GM15510 (cell line): ENCODE measurements around the gene ATP13A1.

Experiments
- POLR2A ChIP-seq: IDR thresholded peaks from 3 replicates; pipeline ENCODE4 v1.6.1; 2011; ENCODE audit warnings: borderline replicate concordance; ENCODE audit not compliant: insufficient read length; ENCODE audit errors: extremely low read depth

Gene ATP13A1

DNA sequence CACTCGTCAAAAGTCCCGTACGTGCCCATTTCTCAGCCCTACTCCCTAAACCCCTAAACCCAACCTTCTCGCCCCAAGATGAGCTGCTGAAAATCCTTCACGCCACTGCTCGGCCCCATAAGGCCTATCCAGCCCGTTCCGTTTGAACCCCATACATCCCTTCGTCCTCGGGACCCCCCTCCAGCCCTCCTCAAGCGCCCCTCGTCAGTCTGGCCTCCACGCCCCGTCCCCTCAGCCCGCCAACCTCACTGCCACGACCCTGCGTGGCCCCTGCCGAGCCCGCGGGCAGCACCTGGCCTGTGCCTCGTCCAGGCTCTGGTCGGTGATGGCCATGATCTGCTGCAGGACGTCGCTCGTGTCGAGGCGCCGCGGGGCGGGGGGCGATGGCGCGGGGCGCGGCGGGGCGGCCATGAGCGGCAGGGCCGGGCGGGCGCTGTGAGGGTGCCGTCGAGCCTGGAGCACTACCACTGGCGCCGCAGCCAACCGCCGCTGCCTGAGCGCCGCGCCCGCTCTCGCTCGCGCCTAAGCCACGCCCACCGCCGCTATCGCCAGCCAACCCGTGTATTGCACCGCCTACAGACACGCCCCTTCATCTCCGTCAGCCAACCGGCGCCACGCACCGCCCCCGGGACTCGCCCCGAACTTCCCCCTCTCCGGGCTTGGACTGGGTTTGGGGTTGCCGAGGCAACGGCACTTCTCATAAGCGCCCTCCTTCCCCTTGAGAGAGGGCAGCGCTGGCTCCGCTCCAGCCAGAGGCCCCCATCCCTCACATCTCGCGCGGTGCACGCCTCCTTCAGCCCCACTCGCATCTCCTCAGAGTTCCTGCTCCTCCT lies 45.0 kb downstream of the ATP13A1 start, which contains the start of gene PBX4:
Gene PBX4, minus strand, starts transcription at position 469 of the 833 bp plus-strand sequence. Its CDS starts 58 bp downstream, at position 411.
- TF ChIP-seq POLR2A, result peak; percentile 55

- no peak for TF ChIP-seq POLR2A
Measured at GRCh38 chr19:19615086-19615485, 48.4 kb downstream of the ATP13A1 start.

DNA sequence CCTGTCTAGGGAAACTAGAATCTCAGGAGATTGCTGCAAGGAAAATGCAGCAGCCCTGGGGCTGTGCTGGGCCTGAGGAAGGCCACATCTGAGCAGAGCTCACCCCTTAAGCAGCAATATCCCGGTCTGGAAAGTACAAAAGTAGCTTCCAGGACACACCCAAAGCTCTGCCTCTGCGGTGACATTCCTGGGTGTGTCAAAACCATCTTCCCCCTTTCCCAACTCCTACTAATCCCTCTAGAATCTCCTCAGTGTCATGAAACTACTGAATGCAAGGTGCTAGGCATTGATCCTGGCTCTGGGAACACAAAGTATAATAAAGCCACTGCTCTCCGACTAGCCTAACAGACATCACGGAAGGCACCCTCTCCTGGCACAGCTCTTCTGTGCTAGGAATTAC lies 50.0 kb downstream of the ATP13A1 start:
- no peak for TF ChIP-seq POLR2A

GRCh38 chr19:19610376-19611202 lies 52.9 kb downstream of the ATP13A1 start:
- TF ChIP-seq POLR2A, result no peak

DNA sequence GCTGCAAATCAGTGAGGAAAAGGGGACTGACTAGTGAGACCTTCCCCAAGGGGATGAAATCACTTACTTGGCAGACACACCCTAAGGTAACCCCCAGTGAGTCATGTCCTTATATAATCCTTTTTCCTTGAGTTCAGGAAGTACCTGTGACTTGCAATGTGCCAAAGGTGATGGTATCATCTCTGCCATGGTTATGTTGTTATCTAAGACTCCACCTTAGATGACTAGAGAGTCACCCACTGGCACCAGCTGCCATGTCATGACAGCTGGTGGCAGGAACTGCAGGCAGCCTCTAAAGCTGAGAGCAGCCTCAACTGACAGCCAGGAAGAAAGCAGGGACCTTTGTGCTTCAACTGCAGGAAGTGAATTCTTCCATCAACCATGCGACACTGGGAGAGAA lies 57.5 kb downstream of the ATP13A1 start:
- TF ChIP-seq POLR2A, result no peak

GRCh38 chr19:19602713-19603324 lies 60.7 kb downstream of the ATP13A1 start:
- no peak for TF ChIP-seq POLR2A

DNA sequence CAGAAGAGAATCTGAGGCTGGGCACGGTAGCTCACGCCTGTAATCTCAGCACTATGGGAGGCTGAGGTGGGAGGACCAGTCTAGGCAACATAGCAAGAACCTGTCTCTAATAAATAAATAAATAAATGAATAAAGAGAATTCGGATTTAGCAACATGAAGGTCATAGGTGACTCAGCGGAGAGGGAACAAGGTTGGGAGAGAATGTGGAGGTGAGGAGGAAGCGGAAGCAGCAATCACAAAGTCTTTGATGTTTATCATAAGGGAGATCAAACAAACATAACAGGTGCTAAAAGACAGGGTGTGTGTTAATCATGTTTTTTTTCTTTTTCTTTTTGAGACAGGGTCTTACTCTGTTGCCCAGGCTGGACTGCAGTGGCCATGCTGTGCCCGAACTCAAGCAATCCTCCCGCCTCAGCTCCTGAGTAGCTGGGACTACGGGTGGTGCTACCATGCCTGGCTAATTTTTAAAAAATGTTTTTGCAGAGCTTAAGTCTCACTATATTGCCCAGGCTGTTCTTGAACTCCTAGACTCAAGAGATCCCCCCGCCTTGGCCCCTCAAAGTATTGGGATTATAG lies 61.3 kb downstream of the ATP13A1 start:
- TF ChIP-seq POLR2A, result no peak

DNA sequence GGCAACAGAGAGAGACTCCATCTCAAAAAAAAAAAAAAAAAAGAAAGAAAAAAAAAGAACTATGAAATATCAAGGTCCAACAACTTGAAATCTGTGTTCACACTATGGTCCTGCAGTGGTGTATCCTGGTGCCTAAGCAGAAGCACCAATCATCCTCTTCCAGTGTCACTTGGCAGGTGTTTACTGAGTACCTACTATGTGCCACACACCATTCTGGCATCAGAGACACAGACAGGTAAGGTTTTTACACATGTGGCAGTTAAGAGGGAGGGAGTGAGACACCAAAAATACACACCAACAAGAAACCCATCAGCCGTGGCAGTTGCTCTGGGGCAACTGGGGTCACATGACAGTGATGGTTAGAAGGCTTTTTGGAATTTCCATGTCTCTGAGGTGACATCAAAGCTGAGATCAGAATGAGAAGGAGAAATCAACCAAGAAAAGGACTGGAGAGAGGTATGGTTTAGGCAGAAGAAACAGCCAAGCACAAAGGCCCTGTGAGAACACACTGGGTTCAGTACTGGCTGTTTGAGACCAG lies 62.6 kb downstream of the ATP13A1 start:
- TF ChIP-seq POLR2A, result no peak

DNA sequence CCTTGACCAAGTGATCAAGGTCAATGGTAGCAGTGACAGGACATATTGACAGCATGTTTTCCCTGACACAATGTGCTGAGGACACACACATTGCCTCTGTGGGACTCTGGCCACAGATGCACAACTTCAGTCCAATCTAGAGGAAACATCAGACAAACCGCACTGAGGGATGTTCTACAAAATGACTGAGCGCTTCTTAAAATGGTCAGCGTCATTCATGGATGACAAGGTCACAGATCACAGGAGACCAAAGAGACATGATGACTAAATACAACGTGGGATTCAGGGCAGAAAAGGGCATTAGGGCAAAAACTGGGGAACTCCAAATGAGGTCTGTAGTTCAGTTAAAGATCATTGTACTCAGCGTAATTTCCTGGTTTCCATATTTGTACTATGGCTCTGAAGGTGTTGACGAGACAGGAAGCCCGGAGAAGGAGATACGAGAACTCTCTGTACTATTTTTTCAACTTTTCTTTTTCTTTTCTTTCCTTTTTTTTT lies 65.6 kb downstream of the ATP13A1 start:
- TF ChIP-seq POLR2A, result no peak
